GM12801 (cell line): ENCODE results near the gene ADSS1.

Experiments used
- CTCF ChIP-seq: IDR thresholded peaks from one replicate; pipeline ENCODE4 v1.5.1; 2011; ENCODE audit warnings: control low read depth; ENCODE audit not compliant: insufficient read length; ENCODE audit errors: extremely low read depth

ADSS1 gene

GRCh38 chr14:104742586-104743455 is 18.8 kb downstream of the ADSS1 start:
- TF ChIP-seq CTCF: no peak

GRCh38 chr14:104743461-104744380 is 19.7 kb downstream of the ADSS1 start:
- no peak for TF ChIP-seq CTCF

GRCh38 chr14:104744484-104744883 is 20.5 kb downstream of the ADSS1 start:
- TF ChIP-seq CTCF: no peak

GRCh38 chr14:104745431-104745830 is 21.4 kb downstream of the ADSS1 start:
- no peak for TF ChIP-seq CTCF

- no peak for TF ChIP-seq CTCF
Observed at GRCh38 chr14:104746071-104746545, 22.1 kb downstream of the ADSS1 start.

GRCh38 chr14:104746934-104747481 is 23.0 kb downstream of the ADSS1 start:
- TF ChIP-seq CTCF: no peak

- TF ChIP-seq CTCF: no peak
Observed at GRCh38 chr14:104747876-104748275, 23.8 kb downstream of the ADSS1 start.
